ENCODE data around the gene ZNF394.

ZNF394 gene

GRCh38 chr7:99490878-99491277 is 9.2 kb downstream of the ZNF394 start:
- no peak for DNase-seq

GRCh38 chr7:99489235-99489634 is 10.8 kb downstream of the ZNF394 start:
- DNase-seq, result no peak

- DNase-seq, result no peak
Measured at GRCh38 chr7:99485094-99485493, 15.0 kb downstream of the ZNF394 start.

DNA sequence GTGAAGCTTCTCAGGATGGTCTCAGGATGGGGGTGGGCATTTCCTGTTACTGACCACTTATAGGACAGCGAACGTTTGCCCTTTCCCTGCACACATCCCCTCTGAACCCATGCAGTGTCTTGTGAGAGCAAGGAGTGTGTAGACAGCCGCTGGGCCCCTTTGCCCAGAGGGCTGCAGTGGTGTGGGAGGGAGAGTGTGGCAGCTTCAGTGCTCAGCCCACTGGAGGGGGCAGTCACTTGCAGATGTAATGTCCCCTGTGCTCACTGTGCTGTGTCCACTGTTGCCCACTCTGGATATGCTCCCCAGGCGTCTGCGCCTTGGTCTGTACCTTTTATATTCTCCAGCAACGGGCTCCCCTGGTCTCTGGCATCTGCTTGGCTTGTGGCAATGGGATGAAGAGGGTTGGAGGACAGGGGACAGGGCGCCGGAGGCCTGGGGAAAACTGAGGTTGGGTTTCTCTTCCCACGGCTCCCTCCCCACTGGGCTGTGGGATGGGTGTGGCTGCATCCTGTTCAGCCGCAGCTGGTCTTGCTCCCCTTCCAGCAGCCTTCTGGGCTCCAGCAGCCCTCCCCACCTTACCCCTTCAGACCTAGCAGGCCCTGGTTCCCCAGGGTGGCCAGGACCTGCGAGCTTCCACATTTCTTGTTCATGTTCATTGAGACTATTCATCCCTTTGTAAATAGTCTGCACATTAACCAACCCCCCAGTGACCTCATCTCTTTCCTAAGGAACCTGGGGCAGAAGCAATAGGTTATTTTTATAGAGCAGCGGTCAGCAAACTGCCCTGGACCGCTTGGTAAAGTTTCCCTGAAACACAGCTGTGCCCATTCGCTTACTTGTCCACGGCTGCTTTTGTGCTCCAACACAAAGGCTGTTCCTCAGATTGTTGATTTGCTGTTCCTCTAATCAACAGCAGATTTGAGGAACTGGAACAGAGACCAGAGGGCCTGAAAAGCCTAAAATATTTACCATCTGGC is 21.3 kb downstream of the ZNF394 start:
- no peak for DNase-seq

DNA sequence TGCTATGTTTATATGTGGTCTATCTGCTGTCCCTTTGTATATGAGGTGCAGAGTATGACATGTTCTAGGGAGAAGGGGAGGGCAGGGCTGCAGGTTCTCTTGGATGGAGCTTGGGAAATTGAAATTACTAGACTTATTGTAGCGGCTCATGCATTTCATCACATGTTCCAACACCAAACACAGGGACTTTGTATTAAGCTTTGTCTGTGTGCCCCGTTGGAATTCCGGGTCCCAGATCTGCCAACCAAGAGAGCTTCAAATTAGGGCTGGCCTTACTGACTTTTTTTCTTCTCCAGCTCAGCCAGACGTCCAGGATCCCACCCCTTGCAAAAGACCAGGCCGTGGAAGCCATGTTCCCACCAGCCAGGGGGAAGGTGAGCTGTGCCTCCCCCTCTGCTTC is 24.0 kb downstream of the ZNF394 start:
- DNase-seq, result no peak

DNA sequence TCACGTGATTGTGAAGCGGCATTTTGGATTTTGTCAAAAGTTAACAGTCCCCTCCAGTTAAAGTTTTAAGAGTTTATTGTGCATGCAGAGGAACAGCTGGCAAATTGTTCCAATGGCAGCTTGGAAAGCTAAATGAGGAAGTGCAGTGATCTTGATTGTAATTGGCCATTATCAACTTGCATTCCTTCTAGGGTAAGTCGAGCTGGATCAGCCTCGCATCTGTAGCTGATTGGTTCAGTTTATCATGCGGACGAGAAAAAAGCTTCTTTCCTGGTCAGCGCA is 26.8 kb downstream of the ZNF394 start:
- DNase-seq, result peak; percentile 33

DNA sequence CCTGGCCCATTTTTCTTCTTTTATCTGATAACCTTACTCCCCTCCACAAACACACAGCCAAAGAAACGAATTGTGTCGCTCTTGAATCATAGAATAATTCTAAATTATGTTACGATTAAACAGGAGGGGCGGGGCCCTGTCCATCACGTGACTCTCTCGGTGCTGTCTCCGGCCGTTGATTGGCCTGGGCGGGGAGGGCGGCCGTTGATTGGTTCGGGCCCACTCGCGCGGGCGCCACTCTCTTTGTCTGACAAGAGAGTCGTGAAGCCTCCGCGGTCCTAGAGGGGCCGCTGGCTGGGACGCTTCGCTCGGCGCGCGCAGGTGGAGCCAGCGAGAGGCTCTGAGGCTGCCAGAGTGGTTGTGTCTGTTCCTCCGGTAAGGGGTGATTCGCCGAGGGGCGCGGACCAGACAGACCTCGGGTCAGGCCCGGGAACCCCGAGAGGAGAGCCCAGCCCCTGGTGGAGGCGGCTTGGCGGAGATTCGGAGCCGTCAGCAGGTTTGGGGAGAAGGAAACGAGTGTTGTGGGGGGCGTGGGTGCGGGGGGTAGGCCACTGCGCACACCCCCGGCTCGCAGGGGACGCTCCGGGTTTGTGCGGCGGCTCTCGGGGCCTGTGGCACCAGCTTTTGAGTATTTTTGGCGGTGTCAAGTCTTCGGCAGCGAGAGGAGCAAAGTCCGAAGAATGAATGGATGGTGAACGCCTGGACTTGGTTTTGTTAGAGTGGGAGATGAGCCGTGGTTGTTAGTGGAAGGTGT is 27.3 kb downstream of the ZNF394 start, which contains the start of gene ZNF789:
Gene ZNF789, plus strand, starts transcription at position 330 of the 754 bp plus-strand sequence. CDS start 3,567 bp downstream, outside the sequence.
- peak; percentile 96 for DNase-seq

GRCh38 chr7:99469381-99470065 is 30.6 kb downstream of the ZNF394 start:
- no peak for DNase-seq

- DNase-seq, result no peak
Measured at GRCh38 chr7:99468336-99468918, 31.7 kb downstream of the ZNF394 start.

- no peak for DNase-seq
Measured at GRCh38 chr7:99465421-99465768, 34.7 kb downstream of the ZNF394 start.

GRCh38 chr7:99461221-99461620 is 38.9 kb downstream of the ZNF394 start:
- no peak for DNase-seq

GRCh38 chr7:99460651-99461050 is 39.4 kb downstream of the ZNF394 start:
- DNase-seq, result no peak

DNA sequence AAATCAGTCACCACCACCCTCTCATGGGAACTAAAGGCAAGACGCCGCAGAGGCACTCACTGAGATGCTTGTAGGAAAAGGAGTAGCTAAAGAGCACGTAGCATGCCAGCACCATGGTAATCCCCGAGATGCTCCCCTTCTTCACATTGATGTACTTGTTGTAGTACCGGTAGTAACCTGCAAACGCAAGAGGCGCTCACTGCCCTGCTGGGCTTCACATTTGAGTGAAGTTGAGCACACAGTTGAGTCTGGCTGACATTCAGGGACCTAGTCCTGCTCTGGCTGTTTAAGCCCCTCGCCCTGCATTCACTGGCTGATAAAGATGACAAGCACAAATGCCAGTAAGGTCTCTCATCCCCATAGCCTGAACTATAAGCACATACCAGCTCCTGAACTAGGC is 41.0 kb downstream of the ZNF394 start:
- no peak for DNase-seq

DNA sequence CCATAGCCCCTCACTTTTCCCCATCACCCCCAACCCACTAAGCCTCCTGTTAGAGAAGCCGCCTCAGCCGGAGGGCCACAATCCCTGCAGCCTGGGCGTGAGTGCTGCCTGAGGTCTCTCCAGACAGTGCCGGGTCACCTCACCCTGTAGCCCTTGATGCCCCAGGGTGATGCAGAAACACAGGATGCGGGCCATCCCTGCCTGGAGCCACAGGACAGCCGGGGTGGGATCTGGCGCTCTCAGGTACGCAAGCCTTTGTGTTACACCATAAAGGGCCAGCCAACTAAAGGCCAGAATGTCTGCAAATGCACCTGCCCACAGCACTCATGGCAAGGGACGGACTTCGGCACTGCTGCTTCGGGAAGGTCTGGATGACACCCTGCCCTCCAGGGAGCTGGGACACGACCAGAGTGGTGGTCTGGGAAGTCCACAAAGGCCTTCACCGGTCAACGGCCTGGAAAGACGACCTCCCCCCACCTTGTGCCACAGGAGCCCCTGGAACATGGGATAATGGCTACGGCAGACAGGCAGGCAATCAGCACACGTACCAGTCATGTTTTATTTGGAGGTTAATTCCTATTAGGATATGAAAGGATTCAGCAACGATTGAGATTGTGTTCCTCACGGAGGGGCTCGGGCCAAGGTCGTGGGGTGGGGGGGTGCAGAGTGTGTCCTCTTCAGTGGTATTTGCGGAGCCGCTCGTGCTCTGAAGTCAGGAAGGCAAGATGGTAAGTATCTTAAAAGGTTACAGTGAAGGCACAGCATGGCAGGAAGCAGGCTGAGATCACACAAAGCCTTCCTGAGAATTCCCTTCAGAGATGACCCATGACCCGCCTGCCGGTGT is 42.2 kb downstream of the ZNF394 start:
- no peak for DNase-seq

DNA sequence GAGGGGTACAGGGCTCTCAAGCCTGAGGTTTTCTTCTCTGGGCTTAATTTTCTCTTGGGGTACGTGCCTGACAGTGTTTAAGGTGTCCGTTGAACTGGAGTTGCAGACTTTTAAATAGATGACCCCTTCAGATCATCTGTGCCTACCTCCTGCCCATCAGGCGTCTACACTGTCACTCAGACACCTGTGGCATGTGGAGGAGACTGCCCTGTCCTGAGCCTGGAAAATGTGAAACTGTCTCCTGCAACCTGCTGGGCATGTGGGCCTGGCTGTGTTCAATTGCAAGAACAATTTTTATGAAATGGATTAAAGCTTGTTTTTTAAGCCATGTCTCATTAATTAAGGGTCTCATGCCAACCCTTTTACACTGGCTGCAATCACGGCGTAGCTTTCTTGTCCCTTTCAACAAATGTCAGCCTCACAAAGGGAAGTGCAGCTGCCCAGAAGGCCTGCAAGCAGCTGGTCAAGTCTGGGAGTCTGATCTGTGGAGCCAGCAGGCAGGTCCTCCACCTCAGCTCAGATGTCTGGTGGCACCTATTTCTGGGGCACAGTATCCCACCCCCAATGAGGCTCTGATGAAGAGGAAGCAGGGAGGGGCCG is 42.9 kb downstream of the ZNF394 start:
- no peak for DNase-seq

DNA sequence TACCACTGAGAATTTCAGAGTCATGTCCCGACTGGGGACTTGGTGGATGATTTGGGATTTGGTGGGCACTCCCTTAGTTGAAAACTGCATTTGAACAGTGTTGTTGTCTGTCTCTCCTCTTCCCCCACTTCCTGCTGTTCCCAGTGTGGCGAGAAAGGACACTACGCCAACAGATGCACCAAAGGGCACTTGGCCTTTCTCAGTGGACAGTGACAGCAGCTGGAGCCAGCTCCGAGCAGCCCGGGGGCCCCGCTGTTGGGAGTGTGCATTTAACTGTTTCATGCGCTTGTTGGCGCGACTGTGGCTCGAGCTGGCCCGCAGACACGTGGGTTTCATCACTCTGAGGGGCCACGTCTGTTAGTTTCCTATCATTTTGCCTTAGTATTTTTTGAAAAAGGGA is 43.8 kb downstream of the ZNF394 start:
- no peak for DNase-seq

GRCh38 chr7:99455874-99456273 is 44.2 kb downstream of the ZNF394 start:
- DNase-seq, result no peak

- DNase-seq, result no peak
Measured at GRCh38 chr7:99453105-99453504, 47.0 kb downstream of the ZNF394 start.

DNA sequence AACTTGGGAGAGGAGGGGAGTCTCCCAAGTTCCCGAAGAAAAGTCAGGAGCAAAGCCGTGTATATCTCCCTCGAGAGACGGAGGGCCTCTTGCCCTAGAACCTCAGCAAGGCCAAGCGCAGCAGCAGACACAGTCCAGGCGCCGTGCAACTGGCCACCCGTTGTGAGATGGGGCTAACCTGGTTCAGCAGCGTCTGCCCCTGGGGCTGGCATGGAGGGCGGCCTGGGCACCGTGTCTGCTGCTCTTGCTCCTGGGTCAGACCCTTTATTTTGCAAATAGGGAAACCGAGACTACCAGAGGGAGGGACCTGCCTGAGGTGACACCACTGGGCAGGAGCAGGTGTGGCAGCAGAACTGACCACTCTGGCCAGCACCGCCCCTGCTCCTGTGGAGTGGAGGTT is 47.5 kb downstream of the ZNF394 start:
- DNase-seq, result no peak

DNA sequence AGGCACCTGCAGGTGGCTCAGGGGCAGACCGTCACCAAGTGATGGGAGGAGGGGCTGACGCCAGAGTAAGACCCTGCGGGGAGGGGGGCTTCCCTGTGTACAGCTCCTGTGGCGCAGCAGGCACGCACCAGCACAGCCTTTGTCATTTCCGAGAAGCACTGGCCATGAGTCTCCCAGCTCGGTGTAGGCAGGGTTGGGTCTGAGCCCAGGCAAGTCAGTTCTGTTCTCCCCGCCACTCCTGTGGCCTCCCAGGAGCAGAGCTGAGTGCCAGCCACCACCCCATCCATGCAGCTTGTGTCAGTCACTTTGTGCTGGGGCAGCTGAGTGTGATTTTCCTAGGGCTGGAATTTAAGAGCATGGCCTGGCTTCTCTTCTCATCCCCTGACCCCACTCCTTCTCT is 48.1 kb downstream of the ZNF394 start:
- no peak for DNase-seq

DNA sequence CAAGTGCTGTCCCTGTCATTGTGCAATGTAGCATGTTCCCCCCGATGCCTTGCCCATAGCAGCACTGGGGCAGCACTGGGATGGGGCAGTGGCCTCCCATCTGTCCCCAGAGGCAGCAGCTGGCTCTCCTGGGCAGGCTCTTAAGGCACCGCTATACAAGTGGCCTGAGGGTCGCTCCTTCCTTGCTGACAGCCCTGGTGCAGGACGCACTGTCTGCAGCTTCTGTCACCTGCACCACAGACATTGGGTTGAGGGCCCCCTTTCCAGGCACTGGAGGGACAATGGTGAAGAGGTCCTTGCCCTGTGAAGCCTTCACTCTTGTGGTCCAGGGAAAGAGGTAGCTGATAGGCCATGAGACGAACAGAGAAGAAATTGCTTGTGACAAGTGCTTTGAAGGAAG is 50.8 kb downstream of the ZNF394 start:
- DNase-seq, result no peak

- no peak for DNase-seq
Measured at GRCh38 chr7:99448855-99449254, 51.2 kb downstream of the ZNF394 start.
